Measurements from ENCODE around the gene SEC24B.
A peak's percentile ranks its signal among the peaks of the same experiment; 100 is the strongest.
"Not testable (repeated sequence)": the region's sequence is repeated elsewhere in the genome, so short reads cannot be mapped to it uniquely, and the experiment has no call there.

Gene SEC24B

DNA sequence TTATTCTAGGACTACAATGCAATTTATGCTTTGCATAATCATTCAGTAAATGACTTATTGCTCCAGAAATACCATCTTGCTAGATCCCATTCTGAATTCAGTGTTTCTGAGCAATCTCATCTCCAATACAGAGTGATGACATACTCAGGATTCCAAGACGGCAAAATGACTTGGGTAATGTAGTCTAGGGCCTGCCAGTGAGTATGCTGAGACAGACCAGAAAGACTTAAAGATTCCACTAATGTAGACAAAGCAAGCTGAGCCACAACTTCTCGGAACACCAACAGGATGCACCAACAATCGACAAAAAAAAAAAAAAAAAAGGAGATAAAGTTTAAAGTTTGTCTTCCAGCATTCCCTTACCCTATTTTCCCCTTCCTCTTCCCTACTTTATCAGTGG lies 919 bp upstream of the SEC24B start:
- DNase-seq (ENCODE audit: low spot score), result peak; percentile 36

DNA sequence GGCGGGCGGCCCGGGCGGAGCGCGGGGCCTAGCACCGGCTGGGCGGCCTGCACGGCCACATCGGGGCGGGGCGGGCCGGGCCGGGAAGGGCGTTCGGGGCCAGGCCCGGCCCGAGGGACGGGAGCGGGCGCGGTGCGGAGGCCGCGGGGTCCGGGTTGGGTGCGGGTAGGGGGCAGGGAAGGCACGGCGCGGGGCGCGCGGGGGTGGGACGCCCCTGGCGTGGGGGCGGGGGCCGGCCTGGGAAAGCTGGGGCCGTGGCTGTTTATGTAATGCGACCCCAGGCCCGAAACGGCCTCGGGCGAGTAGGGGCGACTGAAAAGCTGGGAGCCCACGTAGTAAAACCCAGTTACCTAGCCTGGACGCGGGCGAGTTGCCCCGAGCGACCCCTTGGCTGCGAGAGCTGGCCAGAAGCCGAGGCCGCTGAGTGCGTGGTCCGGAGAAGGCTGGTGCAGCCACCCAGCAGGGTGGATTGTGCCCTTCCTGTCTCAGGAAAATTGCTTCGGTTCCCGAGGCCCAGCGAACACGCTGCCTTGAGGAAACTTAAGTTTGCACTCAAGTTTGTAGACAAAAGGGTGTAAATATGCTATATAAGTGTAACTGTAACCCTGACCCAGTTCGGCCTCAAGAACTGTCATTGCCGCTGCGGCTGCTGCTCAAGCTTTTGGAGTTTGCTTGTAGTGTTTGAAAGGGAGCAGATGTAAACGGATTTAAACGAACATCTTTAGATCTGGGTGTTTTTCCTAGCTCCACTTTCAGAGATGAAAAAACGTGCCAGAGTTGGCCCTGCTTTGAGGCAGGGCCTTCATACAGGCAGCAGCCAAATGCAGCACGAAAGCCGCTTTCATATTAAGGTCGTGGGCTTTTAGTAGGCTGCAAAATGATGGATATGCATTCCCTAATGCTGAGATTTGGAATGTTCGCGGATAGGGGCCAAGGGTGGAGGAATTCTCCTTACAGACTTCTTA lies 674 bp downstream of the SEC24B start:
- DNase-seq (ENCODE audit: low spot score), result peak; percentile 44

DNA sequence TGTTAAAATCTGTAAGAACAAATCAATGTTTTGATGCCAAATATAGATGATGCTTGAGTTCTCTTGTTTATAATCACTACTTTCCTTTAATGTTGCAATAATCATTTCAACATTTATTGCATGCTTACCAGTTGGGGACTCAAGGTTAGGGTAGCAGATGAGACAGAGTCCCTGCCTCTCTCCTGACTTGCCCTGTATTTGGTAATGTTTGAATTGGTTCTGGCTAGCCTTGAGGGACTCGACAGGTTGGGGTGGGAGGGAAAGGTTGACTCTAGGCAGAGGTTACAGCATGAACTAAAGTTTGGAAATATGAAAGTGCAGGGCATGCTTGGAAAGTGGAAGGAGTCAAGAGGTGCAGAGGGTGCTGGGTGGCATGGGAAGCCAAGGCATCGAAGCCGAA lies 2.0 kb downstream of the SEC24B start:
- no peak for DNase-seq (ENCODE audit: low spot score)

DNA sequence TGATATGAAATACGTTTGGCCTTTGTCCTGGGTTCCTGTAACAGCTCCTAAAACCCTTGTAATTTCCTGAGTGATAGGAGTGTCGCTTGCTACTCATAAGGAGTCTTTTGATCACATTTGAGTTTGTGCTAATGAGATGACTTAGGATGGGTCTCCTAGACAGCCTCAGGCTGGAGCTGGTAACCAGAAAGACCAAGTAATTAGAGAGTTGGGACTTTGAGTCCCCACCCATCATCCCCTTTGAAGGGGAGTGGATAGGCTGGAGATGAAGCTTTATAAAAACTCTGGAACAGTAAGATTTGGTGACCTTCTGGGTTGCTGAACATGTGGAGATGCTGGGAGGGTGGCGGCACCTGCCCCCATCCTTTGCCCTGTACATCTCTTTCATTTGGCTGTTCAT lies 2.9 kb downstream of the SEC24B start:
- DNase-seq (ENCODE audit: low spot score), result no peak

DNA sequence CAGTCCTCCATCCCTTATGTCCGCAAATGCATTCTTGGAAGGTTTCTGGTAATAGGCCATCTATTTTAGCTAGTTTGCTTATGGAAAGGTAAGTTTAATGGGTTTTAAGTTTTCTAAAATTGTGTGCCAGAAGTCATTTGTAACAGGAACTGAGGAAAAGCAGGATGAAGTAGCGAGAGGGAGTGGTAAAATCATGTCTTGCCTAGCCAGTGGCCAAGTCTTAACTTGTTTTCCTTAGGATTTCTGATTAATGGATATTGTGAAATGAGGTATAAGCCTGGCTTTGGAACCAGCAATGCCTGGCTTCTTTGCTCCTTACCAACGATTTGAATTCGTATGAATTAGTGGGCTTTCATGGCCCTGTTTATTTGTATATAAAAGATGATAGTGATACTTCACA lies 7.3 kb downstream of the SEC24B start:
- DNase-seq (ENCODE audit: low spot score), result peak; percentile 15

DNA sequence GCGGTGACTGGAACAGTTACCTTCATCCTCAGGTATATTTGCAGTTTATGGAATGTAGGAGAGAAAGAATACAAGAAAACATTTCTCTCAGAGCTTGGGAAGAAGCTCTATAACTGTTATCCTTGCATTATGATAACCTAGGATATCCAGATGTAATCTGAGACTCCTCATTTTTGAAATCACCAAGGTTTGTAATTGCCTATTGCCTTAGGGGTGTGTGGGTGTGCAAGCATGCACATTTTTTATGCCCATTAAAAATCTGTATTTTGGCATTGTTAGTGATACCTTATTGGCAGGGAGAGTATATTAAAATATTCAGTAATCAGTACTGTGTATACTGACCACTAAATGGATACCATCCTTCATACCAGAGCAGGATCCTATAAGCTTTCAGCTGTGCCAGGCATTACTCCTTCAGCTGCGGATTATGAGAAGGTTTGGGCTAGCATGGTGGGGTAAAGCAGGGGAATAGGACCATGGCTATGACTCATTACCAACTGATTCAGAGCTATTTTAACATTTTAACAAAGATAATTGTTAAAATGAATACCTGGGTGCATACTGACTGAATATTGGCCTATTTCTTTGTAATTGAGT lies 8.3 kb downstream of the SEC24B start:
- no peak for DNase-seq (ENCODE audit: low spot score)

DNA sequence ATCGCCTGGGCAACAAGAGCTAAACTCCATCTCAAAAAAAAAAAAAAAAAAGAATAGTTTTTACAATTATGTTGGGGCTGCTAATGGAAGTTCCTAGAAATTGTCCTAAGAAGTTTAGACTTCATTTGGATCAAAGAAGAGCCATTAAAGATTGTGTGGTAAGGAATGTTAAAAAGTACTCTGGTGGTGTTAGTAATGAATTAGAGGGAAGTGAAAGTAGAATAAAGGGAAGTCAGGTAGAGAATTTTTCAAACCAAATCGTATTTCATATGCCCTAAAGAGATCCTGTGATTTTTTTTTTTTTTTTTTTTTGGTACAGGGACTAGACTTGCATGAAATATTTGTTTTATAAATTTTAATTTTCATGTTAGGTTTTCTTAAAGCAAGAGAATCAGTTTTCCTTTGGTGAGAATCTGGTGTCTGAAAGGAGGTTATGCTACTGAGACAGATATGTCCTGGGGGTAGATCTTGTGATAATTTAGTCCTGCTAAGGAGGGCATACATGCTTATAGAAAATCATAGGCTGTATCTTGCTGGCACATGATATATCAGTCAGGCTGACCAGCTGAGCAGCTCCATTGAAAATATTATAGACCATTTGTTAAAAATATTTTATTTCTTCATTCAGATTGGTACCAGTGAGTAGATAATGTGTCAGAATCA lies 10.7 kb downstream of the SEC24B start:
- DNase-seq (ENCODE audit: low spot score), result no peak

DNA sequence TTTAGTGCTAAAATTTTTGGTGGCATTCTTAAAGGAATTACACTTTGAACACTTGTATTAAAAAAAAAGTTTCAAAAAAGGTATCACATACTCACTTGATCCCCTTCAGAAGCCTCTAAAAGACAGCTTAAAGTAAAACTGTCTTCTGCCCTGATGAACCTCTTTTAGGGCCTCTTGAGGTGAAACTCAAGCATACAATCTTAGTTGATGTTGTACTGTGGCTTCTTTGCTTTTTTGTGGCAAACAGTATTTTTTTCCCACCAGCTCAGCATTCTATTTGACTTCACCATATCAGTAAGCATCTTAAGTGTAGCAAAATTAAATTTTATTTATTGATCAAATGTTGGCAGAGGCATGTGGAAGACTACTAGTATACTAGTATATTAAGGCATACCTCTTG lies 13.7 kb downstream of the SEC24B start:
- no peak for DNase-seq (ENCODE audit: low spot score)

DNA sequence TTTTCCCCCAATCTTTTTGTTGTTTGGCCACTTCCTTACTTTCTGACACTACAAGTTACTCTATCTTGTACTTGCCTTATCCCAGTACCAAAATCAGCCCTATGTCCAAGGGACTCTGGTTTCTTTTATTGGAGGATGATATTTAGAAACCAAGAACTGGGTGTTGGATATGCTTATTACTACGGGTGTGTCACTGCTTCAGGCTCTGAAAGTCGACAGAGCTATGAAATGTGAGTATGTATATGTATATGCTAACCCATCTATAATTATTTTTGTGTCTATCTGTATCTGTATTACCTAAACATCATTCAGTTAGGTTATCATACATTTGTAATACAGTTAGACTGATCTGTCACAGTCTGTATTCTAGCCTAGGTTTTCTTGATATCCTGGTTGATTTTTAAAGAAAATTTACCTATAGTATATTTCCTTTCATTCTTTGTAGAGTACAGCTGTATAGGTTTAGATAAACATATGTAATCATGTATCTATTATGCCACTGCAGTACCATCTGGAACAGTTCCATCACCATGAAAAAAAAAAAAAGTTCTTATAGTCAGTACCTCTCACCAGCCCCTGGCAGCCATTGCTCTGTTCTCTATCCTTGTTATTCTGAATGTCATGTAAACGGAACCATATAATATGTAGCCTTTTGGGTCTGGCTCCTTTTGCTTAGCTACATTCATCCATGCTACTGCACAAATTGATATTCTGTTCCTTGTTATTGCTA lies 18.1 kb downstream of the SEC24B start:
- DNase-seq (ENCODE audit: low spot score), result no peak

DNA sequence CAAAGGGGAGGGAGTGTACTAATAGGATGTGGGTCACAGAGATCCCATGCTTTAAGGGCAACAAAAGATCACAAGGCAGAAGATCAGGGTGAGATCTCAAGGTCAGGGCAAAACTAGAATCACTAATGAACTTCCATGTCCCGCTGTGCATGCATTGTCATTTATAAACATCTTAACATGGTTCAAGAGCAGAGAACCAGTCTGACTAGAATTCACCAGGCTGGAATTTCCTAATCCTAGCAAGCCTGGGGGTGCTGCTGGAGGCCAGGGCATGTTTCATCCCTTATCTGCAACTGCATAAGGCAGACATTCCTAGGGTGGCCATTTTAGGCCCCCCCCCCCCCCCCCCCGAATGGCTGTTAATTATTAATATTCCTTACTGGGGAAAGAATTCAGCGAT lies 19.5 kb downstream of the SEC24B start:
- DNase-seq (ENCODE audit: low spot score), result not testable (repeated sequence)

DNA sequence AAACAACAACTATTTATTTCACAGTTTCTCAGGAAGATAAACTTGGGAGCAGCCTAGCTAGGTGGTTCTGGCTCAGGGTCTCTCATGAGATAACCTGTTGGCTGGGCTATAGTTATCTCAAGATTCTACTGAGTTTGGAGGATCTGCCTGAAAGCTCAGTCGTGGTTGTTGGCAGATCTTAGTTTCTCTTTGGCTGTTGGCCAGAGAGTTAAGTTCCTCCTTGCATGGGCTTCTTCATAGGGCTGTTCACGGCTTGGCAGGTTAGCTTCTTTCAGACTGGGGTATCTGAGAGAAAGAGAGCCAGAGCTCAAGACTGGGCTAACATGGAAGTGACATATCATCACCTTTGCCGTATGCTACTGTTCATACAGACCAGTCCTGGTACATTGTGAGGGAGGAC lies 28.7 kb downstream of the SEC24B start:
- no peak for DNase-seq (ENCODE audit: low spot score)

DNA sequence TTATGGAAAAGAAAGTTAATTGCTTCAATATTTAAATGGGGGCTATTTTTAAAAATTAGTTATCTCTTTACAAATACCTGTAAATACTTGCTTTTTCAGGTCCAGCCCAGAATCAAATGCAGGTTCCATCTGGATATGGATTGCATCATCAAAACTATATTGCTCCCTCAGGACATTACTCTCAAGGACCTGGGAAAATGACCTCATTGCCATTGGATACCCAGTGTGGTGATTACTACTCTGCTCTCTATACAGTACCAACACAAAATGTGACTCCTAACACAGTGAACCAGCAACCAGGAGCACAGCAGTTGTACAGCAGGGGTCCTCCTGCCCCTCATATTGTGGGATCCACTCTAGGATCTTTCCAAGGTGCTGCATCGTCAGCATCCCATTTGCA lies 29.2 kb downstream of the SEC24B start:
- DNase-seq (ENCODE audit: low spot score), result no peak

DNA sequence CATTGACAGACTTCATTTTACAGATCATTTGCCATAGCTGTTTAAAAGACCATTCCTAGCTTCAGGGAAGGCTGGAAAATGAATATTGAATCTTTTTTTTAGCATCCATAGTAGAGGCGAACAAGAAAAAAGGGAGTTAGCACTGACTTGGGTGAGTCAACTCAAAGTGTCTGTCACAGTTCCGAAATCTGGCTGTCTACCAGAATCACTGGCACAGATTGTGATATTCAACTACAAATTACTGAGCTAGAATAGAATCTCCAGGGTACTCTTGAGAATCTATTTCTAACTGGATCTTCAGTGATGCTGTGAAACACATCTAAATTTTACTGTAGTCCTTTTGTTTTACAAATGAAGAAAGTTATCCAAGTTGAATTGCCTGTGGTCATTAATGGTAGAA lies 31.5 kb downstream of the SEC24B start:
- DNase-seq (ENCODE audit: low spot score), result no peak

DNA sequence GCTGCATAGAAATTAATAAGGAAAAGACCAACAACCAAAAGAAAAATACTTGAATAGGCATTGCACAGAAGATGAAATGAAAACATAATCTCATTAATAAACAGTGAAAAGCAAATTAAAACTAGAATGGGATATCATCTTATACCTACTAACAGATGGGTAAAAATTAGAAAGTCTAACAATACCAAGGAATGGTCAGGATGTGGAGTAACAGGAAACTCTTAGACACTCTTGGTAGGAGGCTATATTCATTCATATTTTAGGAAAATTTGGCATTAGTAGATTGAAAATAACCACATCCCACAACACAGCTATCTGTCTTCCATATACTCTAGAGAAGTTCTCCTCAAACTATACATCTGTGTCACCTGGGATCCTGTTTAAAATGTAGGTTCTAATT lies 36.3 kb downstream of the SEC24B start:
- no peak for DNase-seq (ENCODE audit: low spot score)

DNA sequence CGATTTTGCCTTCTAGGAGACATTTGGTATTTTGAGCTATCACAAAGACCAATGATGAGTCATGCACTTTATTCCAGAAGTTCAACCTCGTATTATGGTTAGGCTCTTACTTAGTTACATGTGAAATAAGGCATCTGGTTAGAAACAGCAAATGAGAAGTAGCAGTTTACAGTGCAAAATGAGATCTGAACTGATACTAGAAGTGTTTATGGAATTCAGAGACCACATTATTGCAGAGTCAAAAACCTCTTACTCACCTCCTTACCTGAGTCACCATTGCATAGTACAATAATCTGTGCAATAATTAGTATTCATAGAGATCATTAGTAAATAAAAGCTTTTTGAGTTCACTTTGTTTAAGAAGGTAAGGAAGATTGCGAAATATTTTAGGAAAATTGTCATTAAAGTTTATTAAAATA lies 38.7 kb downstream of the SEC24B start:
- peak; percentile 12 for DNase-seq (ENCODE audit: low spot score)

DNA sequence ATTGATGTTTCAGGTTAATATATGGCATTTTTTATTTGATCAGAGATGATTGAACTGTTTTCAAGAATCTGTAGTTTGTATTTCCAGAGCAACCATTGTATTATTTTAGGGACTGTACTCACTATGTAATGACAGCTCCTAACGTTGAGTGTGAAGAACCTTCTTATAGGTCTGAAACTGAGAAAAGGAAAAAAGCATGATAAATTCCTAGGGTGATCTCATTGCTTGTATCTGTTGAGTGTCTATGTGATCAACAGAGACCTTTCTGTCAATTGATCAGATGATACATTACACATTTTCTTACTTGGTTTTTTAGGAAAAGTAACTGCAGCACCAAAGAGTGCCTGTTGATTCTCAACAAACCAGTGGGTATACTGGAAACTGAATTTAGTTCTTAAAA lies 40.2 kb downstream of the SEC24B start:
- DNase-seq (ENCODE audit: low spot score), result no peak

DNA sequence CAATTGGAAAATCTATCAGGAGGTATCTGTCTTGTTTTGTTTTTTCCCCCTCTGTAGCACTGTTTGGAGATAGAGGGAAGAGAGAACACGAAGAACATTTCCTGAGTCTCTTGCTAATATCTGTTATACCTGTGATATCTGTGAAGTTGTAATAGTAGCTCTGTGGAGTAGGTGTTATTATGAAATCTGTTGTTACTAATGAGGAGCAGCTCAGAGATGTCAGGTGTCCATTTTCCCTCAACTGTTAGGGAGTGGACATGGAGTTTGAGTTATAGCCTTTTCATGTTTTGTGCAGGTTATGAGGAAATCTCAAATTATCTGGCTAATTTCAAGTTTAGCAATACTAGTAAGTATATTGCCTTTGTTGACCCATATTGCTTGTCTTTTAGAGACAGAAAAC lies 52.4 kb downstream of the SEC24B start:
- no peak for DNase-seq (ENCODE audit: low spot score)

DNA sequence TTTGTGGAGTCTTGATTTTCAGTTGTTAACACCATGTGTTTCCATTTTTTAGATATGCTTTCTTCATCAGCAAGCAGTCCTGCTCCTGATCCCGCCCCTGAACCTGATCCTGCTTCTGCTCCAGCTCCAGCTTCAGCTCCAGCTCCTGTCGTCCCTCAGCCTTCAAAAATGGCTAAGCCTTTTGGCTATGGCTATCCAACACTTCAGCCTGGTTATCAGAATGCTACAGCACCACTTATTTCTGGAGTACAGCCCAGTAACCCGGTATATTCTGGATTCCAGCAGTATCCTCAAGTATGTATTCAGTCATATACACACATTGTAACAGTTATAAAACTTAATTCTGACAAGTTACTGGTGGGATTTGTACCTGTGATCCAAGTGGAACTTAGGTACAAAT lies 60.9 kb downstream of the SEC24B start:
- DNase-seq (ENCODE audit: low spot score), result no peak

DNA sequence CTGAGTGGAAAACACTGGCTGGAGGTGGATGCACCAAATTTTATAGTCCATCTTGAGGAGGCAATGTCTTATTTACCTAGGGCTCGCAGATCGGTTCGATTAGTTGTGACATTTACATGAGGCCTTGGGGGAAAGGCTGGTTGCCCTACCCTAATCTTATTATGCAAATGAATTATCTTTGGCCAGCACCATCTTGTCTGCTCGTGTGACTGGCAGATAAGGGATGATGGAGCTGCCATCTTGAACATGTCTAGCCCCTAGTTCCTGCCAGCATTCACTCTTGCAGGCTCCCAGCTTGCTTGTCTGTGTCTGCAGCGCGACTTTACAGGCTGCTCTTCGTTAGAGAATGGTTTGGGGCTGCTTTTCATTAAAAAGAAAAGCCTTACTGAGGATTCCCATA lies 61.9 kb downstream of the SEC24B start:
- DNase-seq (ENCODE audit: low spot score), result no peak

DNA sequence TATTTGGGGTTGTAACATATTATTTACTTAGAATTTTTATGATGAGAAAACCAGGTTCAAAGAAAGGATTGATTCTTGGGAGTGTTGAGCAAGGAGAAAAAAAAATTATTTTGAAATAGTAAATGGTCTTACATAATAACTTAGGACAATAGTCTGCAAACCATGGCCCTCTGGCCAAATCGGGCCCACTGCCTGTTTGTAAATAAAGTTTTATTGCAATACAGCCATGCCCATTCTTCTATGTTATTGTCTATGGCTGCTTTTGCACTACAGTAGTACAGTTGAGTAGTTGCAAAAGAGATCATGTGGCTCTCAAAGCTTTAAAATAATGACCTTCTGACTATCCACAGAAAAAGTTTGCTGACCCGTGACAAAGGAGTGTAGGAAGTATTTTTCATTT lies 63.3 kb downstream of the SEC24B start:
- no peak for DNase-seq (ENCODE audit: low spot score)

DNA sequence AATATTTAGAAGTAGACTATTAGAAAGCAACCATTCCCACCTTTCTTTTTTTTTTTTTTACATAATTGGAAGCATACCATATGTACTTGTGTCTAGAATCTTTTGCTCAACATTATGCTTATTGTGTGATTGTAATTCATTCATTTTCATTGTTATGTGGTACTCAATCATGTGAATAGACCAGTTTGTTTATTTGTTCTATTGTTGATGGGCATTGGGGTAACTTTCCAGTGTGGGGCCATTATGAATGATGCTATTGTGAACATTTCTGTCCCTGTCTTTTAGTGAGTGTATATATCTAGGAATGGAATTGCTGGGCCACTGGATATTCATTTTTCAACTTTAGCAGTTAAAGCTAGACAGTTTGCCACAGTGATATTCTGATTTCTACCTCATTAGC lies 63.9 kb downstream of the SEC24B start:
- no peak for DNase-seq (ENCODE audit: low spot score)

DNA sequence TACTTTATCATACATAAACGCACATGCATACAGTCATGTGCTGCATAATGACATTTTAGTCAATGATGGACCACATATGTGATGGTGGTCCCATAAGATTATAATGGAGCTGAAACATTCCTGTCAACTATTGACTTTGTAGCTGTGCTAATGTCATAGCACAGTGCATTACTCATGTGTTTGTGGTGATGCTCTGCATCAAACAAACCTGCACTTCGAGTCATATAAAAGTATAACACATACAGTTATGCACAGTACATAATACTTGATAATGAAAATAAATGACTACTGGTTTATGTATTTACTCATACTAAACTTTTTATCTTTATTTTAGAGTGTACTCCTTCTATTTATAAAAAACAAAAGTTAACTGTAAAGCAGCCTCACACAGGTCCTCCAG lies 65.9 kb downstream of the SEC24B start:
- no peak for DNase-seq (ENCODE audit: low spot score)

Measured in AG08396 (cell line).